Measurements from ENCODE around the gene SYNPR. TPM values are rescaled to one million over a fixed set of nuclear protein-coding genes. Genes with fewer than 3 reads are reported as not detected.

The SYNPR gene
- total RNA-seq, 1 donor from 2014 or later: not detected

- no peaks in the 10 kb centered on the region for H3K9me3 ChIP-seq (ENCODE audit: control insufficient read depth in 3 of 3, low read length in 3 of 3)
- H3K4me3 ChIP-seq (ENCODE audit: low read length in 3 of 3): no peak overlapping the region
- no peak overlapping the region for H3K27ac ChIP-seq (ENCODE audit: low read depth, low read length)
- no peaks in the 10 kb centered on the region for H3K4me1 ChIP-seq (ENCODE audit: control insufficient read depth in 3 of 3, insufficient read depth in 3 of 3, low read length in 3 of 3)
- no peak overlapping the region for H3K9ac ChIP-seq (ENCODE audit: low read depth in 1 of 3, low read length in 3 of 3)
- no peaks in the 10 kb centered on the region for H3K27me3 ChIP-seq (ENCODE audit: control insufficient read depth in 3 of 3, insufficient read depth in 3 of 3, low read length in 3 of 3)
- H3K36me3 ChIP-seq (ENCODE audit: control insufficient read depth in 3 of 3, insufficient read depth in 3 of 3, low read length in 3 of 3): no peaks in the 10 kb centered on the region
Measured at GRCh38 chr3:63578858-63579257, 300.8 kb downstream of the SYNPR start.

GRCh38 chr3:63580151-63580550 lies 302.0 kb downstream of the SYNPR start:
- Histone ChIP-seq H3K9me3 (ENCODE audit: control insufficient read depth in 3 of 3, low read length in 3 of 3) (no peaks in the 10 kb centered on the region), H3K27ac (ENCODE audit: low read depth, low read length) (no peak overlapping the region), H3K4me1 (ENCODE audit: control insufficient read depth in 3 of 3, insufficient read depth in 3 of 3, low read length in 3 of 3) (no peaks in the 10 kb centered on the region), H3K27me3 (ENCODE audit: control insufficient read depth in 3 of 3, insufficient read depth in 3 of 3, low read length in 3 of 3) (no peaks in the 10 kb centered on the region), H3K36me3 (ENCODE audit: control insufficient read depth in 3 of 3, insufficient read depth in 3 of 3, low read length in 3 of 3) (no peaks in the 10 kb centered on the region), H3K4me3 (ENCODE audit: low read length in 3 of 3) (no peak overlapping the region), H3K9ac (ENCODE audit: low read depth in 1 of 3, low read length in 3 of 3) (no peak overlapping the region)

GRCh38 chr3:63582943-63583500 lies 304.9 kb downstream of the SYNPR start:
- H3K9ac ChIP-seq (ENCODE audit: low read depth in 1 of 3, low read length in 3 of 3): no peak overlapping the region
- no peaks in the 10 kb centered on the region for H3K27me3 ChIP-seq (ENCODE audit: control insufficient read depth in 3 of 3, insufficient read depth in 3 of 3, low read length in 3 of 3)
- no peaks in the 10 kb centered on the region for H3K9me3 ChIP-seq (ENCODE audit: control insufficient read depth in 3 of 3, low read length in 3 of 3)
- H3K4me3 ChIP-seq (ENCODE audit: low read length in 3 of 3): no peak overlapping the region
- no peaks in the 10 kb centered on the region for H3K36me3 ChIP-seq (ENCODE audit: control insufficient read depth in 3 of 3, insufficient read depth in 3 of 3, low read length in 3 of 3)
- H3K4me1 ChIP-seq (ENCODE audit: control insufficient read depth in 3 of 3, insufficient read depth in 3 of 3, low read length in 3 of 3): no peaks in the 10 kb centered on the region
- H3K27ac ChIP-seq (ENCODE audit: low read depth, low read length): no peak overlapping the region

GRCh38 chr3:63584681-63585080 lies 306.6 kb downstream of the SYNPR start:
- Histone ChIP-seq H3K27ac (ENCODE audit: low read depth, low read length) (no peak overlapping the region), H3K9ac (ENCODE audit: low read depth in 1 of 3, low read length in 3 of 3) (no peak overlapping the region), H3K27me3 (ENCODE audit: control insufficient read depth in 3 of 3, insufficient read depth in 3 of 3, low read length in 3 of 3) (no peaks in the 10 kb centered on the region), H3K4me3 (ENCODE audit: low read length in 3 of 3) (no peak overlapping the region), H3K9me3 (ENCODE audit: control insufficient read depth in 3 of 3, low read length in 3 of 3) (peaks cover 0 to 8% (median 3%) of the 10 kb centered on the region in 3 donors), H3K36me3 (ENCODE audit: control insufficient read depth in 3 of 3, insufficient read depth in 3 of 3, low read length in 3 of 3) (no peaks in the 10 kb centered on the region), H3K4me1 (ENCODE audit: control insufficient read depth in 3 of 3, insufficient read depth in 3 of 3, low read length in 3 of 3) (no peaks in the 10 kb centered on the region)

GRCh38 chr3:63585927-63586326 lies 307.8 kb downstream of the SYNPR start:
- no peak overlapping the region for H3K27ac ChIP-seq (ENCODE audit: low read depth, low read length)
- no peaks in the 10 kb centered on the region for H3K4me1 ChIP-seq (ENCODE audit: control insufficient read depth in 3 of 3, insufficient read depth in 3 of 3, low read length in 3 of 3)
- no peaks in the 10 kb centered on the region for H3K27me3 ChIP-seq (ENCODE audit: control insufficient read depth in 3 of 3, insufficient read depth in 3 of 3, low read length in 3 of 3)
- H3K4me3 ChIP-seq (ENCODE audit: low read length in 3 of 3): no peak overlapping the region
- no peak overlapping the region for H3K9ac ChIP-seq (ENCODE audit: low read depth in 1 of 3, low read length in 3 of 3)
- H3K36me3 ChIP-seq (ENCODE audit: control insufficient read depth in 3 of 3, insufficient read depth in 3 of 3, low read length in 3 of 3): no peaks in the 10 kb centered on the region
- peaks cover 0 to 8% (median 3%) of the 10 kb centered on the region in 3 donors for H3K9me3 ChIP-seq (ENCODE audit: control insufficient read depth in 3 of 3, low read length in 3 of 3)

GRCh38 chr3:63588895-63589294 lies 310.8 kb downstream of the SYNPR start:
- Histone ChIP-seq H3K4me3 (ENCODE audit: low read length in 3 of 3) (no peak overlapping the region), H3K4me1 (ENCODE audit: control insufficient read depth in 3 of 3, insufficient read depth in 3 of 3, low read length in 3 of 3) (no peaks in the 10 kb centered on the region), H3K27ac (ENCODE audit: low read depth, low read length) (no peak overlapping the region), H3K9ac (ENCODE audit: low read depth in 1 of 3, low read length in 3 of 3) (no peak overlapping the region), H3K36me3 (ENCODE audit: control insufficient read depth in 3 of 3, insufficient read depth in 3 of 3, low read length in 3 of 3) (no peaks in the 10 kb centered on the region), H3K27me3 (ENCODE audit: control insufficient read depth in 3 of 3, insufficient read depth in 3 of 3, low read length in 3 of 3) (no peaks in the 10 kb centered on the region), H3K9me3 (ENCODE audit: control insufficient read depth in 3 of 3, low read length in 3 of 3) (peaks cover 0 to 8% (median 3%) of the 10 kb centered on the region in 3 donors)

- Histone ChIP-seq H3K4me1 (ENCODE audit: control insufficient read depth in 3 of 3, insufficient read depth in 3 of 3, low read length in 3 of 3) (no peaks in the 10 kb centered on the region), H3K27me3 (ENCODE audit: control insufficient read depth in 3 of 3, insufficient read depth in 3 of 3, low read length in 3 of 3) (no peaks in the 10 kb centered on the region), H3K9ac (ENCODE audit: low read depth in 1 of 3, low read length in 3 of 3) (no peak overlapping the region), H3K36me3 (ENCODE audit: control insufficient read depth in 3 of 3, insufficient read depth in 3 of 3, low read length in 3 of 3) (no peaks in the 10 kb centered on the region), H3K9me3 (ENCODE audit: control insufficient read depth in 3 of 3, low read length in 3 of 3) (peaks cover 0 to 5% (median 2%) of the 10 kb centered on the region in 3 donors), H3K4me3 (ENCODE audit: low read length in 3 of 3) (no peak overlapping the region), H3K27ac (ENCODE audit: low read depth, low read length) (no peak overlapping the region)
Measured at GRCh38 chr3:63593779-63594178, 315.7 kb downstream of the SYNPR start.

- no peak overlapping the region for H3K4me3 ChIP-seq (ENCODE audit: low read length in 3 of 3)
- H3K27ac ChIP-seq (ENCODE audit: low read depth, low read length): no peak overlapping the region
- H3K27me3 ChIP-seq (ENCODE audit: control insufficient read depth in 3 of 3, insufficient read depth in 3 of 3, low read length in 3 of 3): no peaks in the 10 kb centered on the region
- no peak overlapping the region for H3K9ac ChIP-seq (ENCODE audit: low read depth in 1 of 3, low read length in 3 of 3)
- no peaks in the 10 kb centered on the region for H3K4me1 ChIP-seq (ENCODE audit: control insufficient read depth in 3 of 3, insufficient read depth in 3 of 3, low read length in 3 of 3)
- no peaks in the 10 kb centered on the region for H3K36me3 ChIP-seq (ENCODE audit: control insufficient read depth in 3 of 3, insufficient read depth in 3 of 3, low read length in 3 of 3)
- no peaks in the 10 kb centered on the region for H3K9me3 ChIP-seq (ENCODE audit: control insufficient read depth in 3 of 3, low read length in 3 of 3)
Measured at GRCh38 chr3:63595221-63595620, 317.1 kb downstream of the SYNPR start.

GRCh38 chr3:63597019-63597418 lies 318.9 kb downstream of the SYNPR start:
- Histone ChIP-seq H3K4me1 (ENCODE audit: control insufficient read depth in 3 of 3, insufficient read depth in 3 of 3, low read length in 3 of 3) (no peaks in the 10 kb centered on the region), H3K9ac (ENCODE audit: low read depth in 1 of 3, low read length in 3 of 3) (no peak overlapping the region), H3K27ac (ENCODE audit: low read depth, low read length) (no peak overlapping the region), H3K4me3 (ENCODE audit: low read length in 3 of 3) (no peak overlapping the region), H3K9me3 (ENCODE audit: control insufficient read depth in 3 of 3, low read length in 3 of 3) (no peaks in the 10 kb centered on the region), H3K36me3 (ENCODE audit: control insufficient read depth in 3 of 3, insufficient read depth in 3 of 3, low read length in 3 of 3) (no peaks in the 10 kb centered on the region), H3K27me3 (ENCODE audit: control insufficient read depth in 3 of 3, insufficient read depth in 3 of 3, low read length in 3 of 3) (no peaks in the 10 kb centered on the region)

GRCh38 chr3:63607716-63608115 lies 329.6 kb downstream of the SYNPR start:
- H3K27me3 ChIP-seq (ENCODE audit: control insufficient read depth in 3 of 3, insufficient read depth in 3 of 3, low read length in 3 of 3): no peaks in the 10 kb centered on the region
- no peaks in the 10 kb centered on the region for H3K9me3 ChIP-seq (ENCODE audit: control insufficient read depth in 3 of 3, low read length in 3 of 3)
- H3K36me3 ChIP-seq (ENCODE audit: control insufficient read depth in 3 of 3, insufficient read depth in 3 of 3, low read length in 3 of 3): no peaks in the 10 kb centered on the region
- no peak overlapping the region for H3K27ac ChIP-seq (ENCODE audit: low read depth, low read length)
- no peaks in the 10 kb centered on the region for H3K4me1 ChIP-seq (ENCODE audit: control insufficient read depth in 3 of 3, insufficient read depth in 3 of 3, low read length in 3 of 3)
- no peak overlapping the region for H3K4me3 ChIP-seq (ENCODE audit: low read length in 3 of 3)
- H3K9ac ChIP-seq (ENCODE audit: low read depth in 1 of 3, low read length in 3 of 3): no peak overlapping the region
